ENCODE measurements around the gene TULP3. TPM values are rescaled to one million over a fixed set of nuclear protein-coding genes. Genes with fewer than 3 reads are reported as not detected.
A peak's percentile ranks its signal among the peaks of the same experiment; 100 is the strongest.

TULP3 gene
- total and polyA plus RNA-seq, 2 of the 8 experiments (the other 6 are each of a cell fraction or from before 2014, with no cell fraction given): 18.4 to 21.2 TPM

DNA sequence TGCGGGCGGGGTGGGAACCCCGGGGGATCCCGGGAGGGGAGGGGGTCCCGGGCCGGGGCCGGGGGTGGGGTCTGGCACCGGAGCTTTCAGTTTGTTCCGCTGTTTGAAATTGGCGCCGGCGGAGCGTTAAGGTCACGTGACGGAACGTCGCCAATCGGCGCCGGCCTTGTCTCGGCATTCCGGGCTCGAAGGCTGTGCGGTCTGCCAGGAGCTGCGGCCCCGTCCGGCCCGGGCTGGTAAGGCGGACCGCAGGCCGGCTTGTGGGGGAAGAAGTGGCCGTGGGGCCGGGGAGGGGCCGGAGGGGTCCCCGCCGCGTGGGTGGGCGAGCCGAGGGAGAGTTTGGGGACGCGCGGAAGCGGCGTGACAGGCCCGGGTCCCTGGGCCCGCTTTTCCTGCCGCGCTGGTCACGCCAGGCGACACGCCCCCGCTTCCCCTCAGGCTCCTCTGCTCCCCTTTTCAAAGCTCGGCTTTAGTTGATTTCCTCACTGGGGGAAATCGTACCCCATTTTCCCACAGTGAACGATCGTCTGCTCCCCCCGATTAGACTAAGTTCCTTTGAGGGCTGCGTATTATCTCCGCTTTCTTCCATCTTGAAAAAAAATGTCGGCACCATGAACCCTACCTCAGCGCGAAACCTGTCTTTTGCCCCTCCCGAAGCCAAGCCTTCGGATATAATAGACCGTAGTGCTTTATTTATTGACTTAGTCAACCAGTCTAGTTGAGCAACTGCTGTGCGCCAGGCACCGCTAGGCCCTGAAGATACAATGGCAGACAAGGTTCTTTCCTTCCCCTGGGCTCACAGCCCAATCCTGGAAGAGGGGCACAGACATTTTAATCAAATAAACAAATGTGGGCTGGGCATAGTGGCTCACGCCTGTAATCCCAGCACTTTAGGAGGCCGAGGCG is 13.4 kb upstream of the TULP3 start, which contains the start of the genes FOXM1 and RHNO1 (continued):
- TF ChIP-seq CHD1 (IDR thresholded peaks at IDR 0.05; ENCODE audit: low read depth, low read length): no peak
- TF ChIP-seq, protein P1, sequence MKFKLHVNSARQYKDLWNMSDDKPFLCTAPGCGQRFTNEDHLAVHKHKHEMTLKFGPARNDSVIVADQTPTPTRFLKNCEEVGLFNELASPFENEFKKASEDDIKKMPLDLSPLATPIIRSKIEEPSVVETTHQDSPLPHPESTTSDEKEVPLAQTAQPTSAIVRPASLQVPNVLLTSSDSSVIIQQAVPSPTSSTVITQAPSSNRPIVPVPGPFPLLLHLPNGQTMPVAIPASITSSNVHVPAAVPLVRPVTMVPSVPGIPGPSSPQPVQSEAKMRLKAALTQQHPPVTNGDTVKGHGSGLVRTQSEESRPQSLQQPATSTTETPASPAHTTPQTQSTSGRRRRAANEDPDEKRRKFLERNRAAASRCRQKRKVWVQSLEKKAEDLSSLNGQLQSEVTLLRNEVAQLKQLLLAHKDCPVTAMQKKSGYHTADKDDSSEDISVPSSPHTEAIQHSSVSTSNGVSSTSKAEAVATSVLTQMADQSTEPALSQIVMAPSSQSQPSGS (IDR thresholded peaks at IDR 0.05; ENCODE audit: low read length): no peak
- TF ChIP-seq BRCA1 (IDR thresholded peaks at IDR 0.05; ENCODE audit: low read depth, low read length): no peak
- no peak for TF ChIP-seq NANOG (IDR thresholded peaks at IDR 0.05; ENCODE audit: insufficient read depth, low read depth, low read length, poor library complexity, severe bottlenecking)
- TF ChIP-seq POLR2A (IDR thresholded peaks at IDR 0.05; ENCODE audit: control extremely low read depth in 1 of 2, low read depth in 2 of 2, low read length in 2 of 2): peak in 1 of 2 experiments; percentile 81; a peak in 2 of 3 replicates
- no peak for TF ChIP-seq TAF7 (optimal IDR thresholded peaks at IDR 0.05; ENCODE audit: borderline replicate concordance, low read depth, low read length)
- TF ChIP-seq RFX5 (IDR thresholded peaks at IDR 0.05; ENCODE audit: borderline replicate concordance, low read depth, low read length): no peak
- TF ChIP-seq CHD2 (IDR thresholded peaks at IDR 0.05; ENCODE audit: low read length): no peak
- TF ChIP-seq KDM1A (IDR thresholded peaks at IDR 0.05; ENCODE audit: borderline replicate concordance, low read length): no peak
- TF ChIP-seq TEAD4 (IDR thresholded peaks at IDR 0.05; ENCODE audit: low read depth, low read length): peak; percentile 88
- TF ChIP-seq TAF1 (IDR thresholded peaks at IDR 0.05; ENCODE audit: low read depth, low read length): peak; percentile 93
- no peak for TF ChIP-seq RNF2 (IDR thresholded peaks at IDR 0.05; ENCODE audit: borderline replicate concordance, low read depth, low read length, missing control alignments, poor library complexity, severe bottlenecking)
- TF ChIP-seq NRF1 (IDR thresholded peaks at IDR 0.05; ENCODE audit: low read depth, low read length): no peak
- peak; percentile 87 for TF ChIP-seq YY1 (IDR thresholded peaks at IDR 0.05; ENCODE audit: low read depth, low read length)
- TF ChIP-seq SAP30 (IDR thresholded peaks at IDR 0.05; ENCODE audit: insufficient read depth, insufficient replicate concordance, low read length): no peak
- TF ChIP-seq TBP (IDR thresholded peaks at IDR 0.05; ENCODE audit: low read depth, low read length): peak; percentile 87
- peak; percentile 69; the same call in 1 of the 2 replicates for TF ChIP-seq GTF2F1 (IDR thresholded peaks at IDR 0.05; ENCODE audit: borderline replicate concordance, low read depth, low read length)
- TF ChIP-seq SIN3A (conservative IDR thresholded peaks at IDR 0.05 in 1 of 2, IDR thresholded peaks at IDR 0.05 in 1 of 2; ENCODE audit: low read depth in 1 of 2, low read length in 2 of 2): peak; percentile 78; a peak in 2 of 4 replicates
- no peak for TF ChIP-seq SP1 (IDR thresholded peaks at IDR 0.05; ENCODE audit: low read depth, low read length)
- TF ChIP-seq JUND (IDR thresholded peaks at IDR 0.05; ENCODE audit: low read length): no peak
- TF ChIP-seq, protein P2, sequence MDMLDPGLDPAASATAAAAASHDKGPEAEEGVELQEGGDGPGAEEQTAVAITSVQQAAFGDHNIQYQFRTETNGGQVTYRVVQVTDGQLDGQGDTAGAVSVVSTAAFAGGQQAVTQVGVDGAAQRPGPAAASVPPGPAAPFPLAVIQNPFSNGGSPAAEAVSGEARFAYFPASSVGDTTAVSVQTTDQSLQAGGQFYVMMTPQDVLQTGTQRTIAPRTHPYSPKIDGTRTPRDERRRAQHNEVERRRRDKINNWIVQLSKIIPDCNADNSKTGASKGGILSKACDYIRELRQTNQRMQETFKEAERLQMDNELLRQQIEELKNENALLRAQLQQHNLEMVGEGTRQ (IDR thresholded peaks at IDR 0.05; ENCODE audit: low read length): peak; percentile 96
